ENCODE measurements around the gene ATG9B.

DNA sequence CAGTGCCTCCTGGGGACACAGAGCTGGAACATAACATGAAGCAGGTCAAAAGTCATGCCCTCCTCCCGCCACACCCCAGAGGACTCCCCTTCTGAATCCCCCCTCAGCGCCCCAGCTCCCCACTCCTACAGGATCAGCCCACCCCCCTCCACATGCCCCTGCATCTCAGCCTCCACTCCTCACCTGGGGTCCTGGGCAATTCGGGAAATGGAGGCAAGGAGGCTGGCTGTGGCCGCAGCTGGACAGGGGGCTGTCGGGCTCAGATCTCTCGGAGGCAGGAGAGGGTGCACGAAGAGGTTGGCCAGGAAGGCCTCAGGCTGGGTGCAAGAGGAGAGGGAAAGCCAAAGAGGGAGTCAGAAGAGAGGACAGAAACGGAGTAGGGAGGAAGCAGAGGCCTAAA is 7.8 kb downstream of the ATG9B start:
- TF ChIP-seq, protein P1, sequence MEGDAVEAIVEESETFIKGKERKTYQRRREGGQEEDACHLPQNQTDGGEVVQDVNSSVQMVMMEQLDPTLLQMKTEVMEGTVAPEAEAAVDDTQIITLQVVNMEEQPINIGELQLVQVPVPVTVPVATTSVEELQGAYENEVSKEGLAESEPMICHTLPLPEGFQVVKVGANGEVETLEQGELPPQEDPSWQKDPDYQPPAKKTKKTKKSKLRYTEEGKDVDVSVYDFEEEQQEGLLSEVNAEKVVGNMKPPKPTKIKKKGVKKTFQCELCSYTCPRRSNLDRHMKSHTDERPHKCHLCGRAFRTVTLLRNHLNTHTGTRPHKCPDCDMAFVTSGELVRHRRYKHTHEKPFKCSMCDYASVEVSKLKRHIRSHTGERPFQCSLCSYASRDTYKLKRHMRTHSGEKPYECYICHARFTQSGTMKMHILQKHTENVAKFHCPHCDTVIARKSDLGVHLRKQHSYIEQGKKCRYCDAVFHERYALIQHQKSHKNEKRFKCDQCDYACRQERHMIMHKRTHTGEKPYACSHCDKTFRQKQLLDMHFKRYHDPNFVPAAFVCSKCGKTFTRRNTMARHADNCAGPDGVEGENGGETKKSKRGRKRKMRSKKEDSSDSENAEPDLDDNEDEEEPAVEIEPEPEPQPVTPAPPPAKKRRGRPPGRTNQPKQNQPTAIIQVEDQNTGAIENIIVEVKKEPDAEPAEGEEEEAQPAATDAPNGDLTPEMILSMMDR (conservative IDR thresholded peaks at IDR 0.05 in 1 of 2, IDR thresholded peaks at IDR 0.05 in 1 of 2; ENCODE audit: low read depth in 1 of 2, low read length in 2 of 2) = no peak
- TF ChIP-seq EZH2 (IDR thresholded peaks at IDR 0.05; ENCODE audit: low read length, missing control alignments) = no peak

Measured in fibroblast of lung (primary cell).